A204.1 (cell line): ENCODE data around the gene CCDC27.
"Not testable (repeated sequence)": the region's sequence is repeated elsewhere in the genome, so short reads cannot be mapped to it uniquely, and the experiment has no call there.

Source experiments
- FAIRE-seq: peaks from 2 replicates; lab custom pipeline; 2012; peaks lifted over from hg19 to GRCh38; lab: Jason Lieb, UNC

Gene CCDC27

DNA sequence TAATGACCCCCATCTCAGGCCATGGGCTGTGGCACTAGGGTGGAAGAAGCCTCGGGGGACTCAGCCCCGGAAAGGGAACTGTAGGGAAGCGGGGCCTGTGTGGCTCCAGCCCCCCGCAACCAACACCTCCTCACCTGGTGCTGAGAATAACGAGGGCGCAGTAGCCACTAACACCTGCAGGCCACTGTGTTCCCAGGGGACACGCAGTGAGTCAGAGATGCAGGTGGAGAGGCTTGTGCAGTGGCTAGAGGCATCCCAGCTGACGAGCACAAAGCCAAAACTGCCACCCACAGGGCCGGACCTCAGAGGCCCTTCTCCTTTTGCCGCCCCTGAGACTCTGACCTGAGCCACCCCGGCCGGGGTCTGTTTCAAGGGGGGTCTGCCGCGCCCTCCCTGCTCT is 33.5 kb upstream of the CCDC27 start:
- FAIRE-seq, result no peak

DNA sequence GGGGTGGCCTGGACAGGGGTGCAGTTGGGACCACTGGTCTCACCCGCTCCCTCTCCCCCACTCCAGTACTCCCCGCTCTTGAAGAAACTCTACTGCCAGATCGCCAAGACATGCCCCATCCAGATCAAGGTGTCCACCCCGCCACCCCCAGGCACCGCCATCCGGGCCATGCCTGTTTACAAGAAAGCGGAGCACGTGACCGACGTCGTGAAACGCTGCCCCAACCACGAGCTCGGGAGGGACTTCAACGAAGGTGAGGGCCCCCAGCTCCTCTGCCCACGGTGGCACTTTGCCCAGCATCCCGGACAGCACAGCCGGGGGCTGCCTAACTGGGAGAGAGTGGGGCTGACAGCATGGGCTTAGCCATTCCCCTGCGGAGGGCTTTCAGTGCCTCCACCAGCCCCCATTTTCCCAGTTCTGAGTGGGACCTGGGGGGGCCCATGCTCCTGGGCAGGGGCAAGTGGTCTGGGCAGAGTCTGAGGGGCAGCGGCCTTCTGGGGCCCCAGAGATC is 30.2 kb upstream of the CCDC27 start:
- no peak for FAIRE-seq

DNA sequence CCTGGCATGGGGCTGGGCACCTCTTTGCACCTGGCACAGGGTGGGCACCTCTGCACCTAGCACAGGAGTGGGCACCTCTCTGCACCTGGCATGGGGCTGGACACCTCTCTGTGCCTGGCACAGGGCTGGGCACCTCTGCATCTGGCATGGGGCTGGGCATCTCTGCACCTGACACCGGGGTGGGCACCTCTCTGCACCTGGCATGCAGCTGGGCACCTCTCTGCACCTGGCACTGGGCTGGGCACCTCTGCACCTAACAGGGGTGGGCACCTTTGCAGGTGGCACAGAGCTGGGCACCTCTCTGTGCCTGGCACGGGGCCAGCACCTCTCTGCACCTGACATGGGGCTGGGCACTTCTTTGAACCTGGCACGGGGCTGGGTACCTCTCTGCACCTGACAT is 29.4 kb upstream of the CCDC27 start:
- no peak for FAIRE-seq

DNA sequence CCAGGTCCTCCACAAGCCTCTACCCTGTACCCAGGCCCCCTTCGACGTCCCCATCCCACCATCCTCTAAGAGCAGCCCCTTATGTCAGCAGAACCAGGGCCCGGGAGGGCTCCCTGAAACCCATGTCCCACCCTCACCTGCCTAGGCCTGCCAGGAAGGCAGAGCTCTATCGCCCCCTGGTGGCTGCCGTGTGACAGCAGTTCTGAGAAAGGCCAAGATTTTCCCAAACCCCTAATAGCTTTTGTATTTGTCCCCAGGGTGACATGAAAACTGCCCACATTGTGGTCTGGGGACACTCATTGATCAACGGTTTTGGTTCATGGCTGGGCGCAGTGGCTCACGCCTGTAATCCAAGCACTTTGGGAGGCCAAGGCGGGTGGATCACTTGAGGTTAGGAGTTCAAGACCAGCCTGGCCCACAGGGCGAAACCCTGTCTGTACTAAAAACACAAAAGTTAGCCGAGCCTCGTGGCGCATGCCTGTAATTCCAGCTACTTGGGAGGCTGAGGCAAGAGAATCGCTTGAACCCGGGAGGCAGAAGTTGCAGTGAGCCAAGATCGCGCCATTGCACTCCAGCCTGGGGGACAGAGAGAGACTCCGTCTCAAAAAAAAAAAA is 27.7 kb upstream of the CCDC27 start:
- FAIRE-seq, result not testable (repeated sequence)

DNA sequence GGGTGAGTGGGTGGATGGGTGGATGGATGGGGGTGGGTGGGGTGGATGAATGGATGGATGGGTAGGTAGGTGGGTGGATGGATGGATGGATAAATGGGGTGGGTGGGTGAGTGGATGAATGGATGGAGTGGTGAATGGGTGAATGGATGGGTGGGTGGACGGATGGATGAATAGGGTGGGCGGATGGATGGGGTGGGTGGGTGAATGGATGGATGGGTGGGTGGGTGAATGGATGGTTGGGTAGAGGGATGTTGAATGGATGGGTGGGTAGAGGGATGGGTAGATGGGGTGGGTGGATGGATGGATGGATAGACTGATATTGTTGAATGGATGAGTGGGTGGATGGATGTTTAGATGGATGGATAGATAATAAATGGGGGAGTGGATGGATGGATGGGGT is 26.9 kb upstream of the CCDC27 start:
- no peak for FAIRE-seq

DNA sequence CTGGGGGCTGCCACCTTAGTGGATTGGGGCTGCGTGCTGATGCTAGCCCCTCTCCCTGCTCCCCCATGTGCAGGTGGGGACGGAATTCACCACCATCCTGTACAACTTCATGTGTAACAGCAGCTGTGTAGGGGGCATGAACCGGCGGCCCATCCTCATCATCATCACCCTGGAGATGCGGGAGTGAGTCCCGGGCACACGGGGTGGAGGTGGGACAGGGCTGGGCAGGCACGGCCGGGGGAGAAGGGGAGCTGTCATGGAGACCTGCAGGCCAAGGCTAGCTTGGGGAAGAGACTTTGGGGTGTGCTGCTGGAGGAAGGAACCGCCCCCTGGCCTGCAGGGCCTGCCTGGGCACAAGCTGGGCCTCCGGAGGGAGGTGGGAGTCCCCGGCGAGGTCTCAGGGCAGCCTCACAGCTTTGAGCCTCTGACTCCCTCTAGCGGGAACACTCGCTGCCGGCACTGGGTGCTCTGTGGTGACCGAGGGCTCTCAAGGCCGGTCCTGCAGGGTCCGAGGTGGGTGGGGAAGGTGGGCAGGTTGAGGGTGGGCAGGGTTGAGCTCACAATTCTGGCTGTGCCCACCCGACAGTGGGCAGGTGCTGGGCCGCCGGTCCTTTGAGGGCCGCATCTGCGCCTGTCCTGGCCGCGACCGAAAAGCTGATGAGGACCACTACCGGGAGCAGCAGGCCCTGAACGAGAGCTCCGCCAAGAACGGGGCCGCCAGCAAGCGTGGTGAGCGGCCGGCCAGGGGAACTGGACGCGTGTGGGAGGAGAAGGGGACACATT is 25.0 kb upstream of the CCDC27 start:
- FAIRE-seq, result no peak

DNA sequence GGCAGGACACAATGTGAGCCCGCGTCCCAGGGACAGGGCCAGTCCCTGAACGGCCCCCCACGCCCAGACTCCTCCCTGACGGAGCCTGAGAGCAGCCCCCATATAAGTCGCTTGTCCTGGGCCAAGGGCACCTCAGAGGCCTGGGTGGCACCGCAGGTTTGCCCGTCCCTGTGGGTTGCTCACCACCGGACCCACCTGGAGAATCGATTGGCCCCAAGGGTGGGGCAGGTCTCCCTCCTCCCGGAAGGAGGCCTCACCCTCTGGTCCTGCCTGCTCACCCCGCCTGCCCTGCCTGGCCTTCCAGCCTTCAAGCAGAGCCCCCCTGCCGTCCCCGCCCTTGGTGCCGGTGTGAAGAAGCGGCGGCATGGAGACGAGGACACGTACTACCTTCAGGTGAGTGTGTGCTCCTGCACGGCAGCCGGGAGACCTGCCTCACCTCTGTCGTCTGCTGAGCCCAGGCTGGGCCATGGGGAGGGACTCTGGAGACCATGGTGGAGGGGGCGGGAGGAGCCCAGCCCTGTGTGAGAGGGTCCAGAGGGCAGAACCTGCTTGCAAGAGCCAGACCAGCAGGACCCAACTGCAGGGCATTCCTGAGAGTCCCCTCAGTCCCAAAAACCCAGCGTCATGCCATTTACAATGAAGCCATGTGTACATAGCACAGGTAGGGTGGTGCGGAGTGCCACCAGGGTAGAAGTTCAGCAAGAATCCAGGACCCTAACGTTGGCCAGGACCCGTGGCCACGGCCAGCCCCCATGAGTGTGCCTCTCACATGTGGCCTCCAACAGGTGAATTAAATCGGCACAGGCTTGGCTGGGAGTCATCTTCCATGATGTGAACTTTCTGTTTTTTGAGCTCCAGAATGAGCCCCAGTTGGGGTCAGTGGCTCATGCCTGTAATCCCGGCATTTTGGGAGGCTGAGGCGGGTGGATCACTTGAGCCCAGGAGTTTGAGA is 24.1 kb upstream of the CCDC27 start:
- no peak for FAIRE-seq

DNA sequence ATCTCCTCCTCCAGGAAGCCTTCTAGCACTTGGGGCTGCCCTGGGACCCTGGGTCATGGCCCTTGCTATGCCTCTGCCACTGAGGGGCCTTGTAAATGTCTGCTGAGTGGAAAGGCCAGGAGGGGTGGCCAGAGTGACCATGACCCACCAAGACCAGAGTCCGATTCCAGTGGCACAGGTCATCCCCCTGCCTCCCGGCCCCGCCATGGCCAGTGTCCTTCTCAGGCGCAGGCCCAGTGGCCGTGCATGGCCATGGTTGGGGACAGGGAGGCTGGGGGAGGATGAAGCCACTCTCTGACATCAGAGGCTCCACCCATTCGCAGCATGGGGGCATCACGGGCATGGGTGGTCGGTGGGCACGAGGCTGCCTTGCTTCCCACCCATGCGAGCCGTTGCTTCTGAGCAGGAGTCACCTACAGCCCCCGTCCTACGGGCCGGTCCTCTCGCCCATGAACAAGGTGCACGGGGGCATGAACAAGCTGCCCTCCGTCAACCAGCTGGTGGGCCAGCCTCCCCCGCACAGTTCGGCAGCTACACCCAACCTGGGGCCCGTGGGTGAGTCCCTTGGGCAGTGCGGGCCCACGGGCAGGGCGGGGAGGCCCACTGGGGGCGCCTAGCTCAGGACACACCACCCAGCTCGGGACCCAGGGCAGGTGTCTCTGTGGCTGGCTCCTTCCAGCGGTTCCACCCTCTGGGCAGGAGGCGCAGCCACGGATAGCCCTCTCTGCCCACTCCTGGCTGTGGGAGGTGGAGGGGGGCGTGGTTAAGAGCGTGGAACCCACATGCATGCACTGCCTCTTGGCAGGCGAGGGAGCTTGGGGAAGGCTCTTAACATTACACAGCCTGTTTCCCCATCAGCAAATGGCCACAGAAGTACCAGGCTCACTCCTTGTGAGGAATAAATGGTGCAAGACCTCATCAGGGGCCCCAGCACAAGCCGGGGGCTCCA is 22.4 kb upstream of the CCDC27 start:
- FAIRE-seq, result no peak

DNA sequence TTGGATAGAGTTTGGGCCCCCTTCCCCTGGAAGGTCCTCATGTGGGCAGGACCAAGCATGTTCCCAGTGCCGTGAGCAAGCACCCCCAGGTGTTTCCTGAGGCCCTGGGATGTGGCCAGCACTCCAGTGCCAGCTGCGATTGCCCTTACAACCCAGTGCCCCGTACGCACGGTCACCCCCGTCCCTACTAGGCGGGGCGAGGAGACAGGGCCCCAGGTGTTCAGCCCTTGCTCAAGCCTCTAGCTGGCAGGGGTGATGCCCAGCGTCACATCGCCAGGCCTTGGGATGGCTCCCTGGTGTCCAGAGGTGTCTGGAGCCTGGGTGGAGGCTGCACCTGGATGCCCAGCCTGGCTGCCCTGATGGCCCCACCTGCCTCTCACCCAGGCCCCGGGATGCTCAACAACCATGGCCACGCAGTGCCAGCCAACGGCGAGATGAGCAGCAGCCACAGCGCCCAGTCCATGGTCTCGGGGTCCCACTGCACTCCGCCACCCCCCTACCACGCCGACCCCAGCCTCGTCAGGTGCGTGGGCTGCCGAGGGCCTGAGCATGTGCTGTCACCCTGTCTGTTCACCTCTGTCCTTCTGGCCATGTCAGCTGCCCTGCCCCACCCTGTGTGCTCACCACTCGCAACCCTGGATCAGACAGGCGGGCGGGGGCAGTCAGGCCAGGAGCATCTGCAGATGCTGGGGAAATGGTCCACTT is 21.6 kb upstream of the CCDC27 start:
- no peak for FAIRE-seq

DNA sequence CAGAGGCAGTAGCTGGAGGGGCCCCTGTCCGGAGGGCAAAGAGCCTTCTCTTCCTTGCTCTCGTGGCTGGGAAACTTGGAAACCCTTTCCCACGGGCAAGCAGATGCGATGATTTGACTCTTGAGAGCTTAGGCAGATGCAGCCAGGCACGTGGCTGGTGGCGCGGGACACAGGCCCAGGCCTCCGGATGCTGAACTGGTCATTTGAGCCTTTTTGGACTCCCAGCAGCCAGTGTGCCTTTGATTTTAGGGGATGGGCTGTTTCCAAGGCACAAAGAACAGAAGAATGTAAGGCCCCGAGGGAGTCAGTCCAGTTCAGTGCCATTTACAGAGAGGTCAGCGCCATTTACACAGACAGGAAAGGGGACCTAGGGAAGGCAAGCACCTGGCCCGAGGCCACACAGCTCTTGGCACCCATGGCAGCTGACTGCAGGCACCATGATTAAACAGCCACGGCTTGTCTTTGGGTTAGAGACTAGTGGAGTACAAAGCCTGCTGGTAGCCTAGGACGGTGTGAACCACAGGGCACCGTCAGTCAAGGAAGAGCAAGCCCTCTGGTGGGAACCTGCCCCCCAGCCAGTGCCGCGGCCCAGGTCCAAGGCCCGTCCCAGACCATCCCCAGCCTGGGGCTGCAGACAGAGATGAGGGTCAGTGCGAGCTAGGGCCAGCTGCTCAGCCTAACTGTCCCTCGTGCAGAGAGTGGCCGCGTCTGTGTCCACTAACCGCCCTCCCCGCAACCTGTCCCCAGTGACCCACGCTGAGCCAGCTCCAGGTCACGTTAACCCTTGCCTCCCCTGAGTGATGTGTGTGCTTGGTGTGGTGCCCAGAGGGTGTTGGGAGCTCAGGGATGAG is 20.4 kb upstream of the CCDC27 start:
- no peak for FAIRE-seq

DNA sequence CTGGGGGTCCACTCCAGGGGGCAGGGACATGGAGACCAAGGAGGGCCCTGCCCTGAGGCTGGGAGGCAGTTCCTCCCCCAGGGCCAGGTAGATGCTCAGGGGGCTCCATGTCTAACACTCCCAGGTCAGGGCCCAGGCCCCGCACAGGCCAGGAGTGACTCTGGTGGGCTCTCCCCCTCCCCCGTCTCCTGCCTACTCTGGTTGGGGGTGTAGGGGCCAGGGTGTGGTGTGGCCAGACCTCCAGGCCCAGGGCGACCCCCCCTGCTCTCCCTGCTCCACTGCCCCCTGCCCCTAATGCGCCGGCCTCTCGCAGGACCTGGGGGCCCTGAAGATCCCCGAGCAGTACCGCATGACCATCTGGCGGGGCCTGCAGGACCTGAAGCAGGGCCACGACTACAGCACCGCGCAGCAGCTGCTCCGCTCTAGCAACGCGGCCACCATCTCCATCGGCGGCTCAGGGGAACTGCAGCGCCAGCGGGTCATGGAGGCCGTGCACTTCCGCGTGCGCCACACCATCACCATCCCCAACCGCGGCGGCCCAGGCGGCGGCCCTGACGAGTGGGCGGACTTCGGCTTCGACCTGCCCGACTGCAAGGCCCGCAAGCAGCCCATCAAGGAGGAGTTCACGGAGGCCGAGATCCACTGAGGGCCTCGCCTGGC is 19.7 kb upstream of the CCDC27 start:
- no peak for FAIRE-seq

DNA sequence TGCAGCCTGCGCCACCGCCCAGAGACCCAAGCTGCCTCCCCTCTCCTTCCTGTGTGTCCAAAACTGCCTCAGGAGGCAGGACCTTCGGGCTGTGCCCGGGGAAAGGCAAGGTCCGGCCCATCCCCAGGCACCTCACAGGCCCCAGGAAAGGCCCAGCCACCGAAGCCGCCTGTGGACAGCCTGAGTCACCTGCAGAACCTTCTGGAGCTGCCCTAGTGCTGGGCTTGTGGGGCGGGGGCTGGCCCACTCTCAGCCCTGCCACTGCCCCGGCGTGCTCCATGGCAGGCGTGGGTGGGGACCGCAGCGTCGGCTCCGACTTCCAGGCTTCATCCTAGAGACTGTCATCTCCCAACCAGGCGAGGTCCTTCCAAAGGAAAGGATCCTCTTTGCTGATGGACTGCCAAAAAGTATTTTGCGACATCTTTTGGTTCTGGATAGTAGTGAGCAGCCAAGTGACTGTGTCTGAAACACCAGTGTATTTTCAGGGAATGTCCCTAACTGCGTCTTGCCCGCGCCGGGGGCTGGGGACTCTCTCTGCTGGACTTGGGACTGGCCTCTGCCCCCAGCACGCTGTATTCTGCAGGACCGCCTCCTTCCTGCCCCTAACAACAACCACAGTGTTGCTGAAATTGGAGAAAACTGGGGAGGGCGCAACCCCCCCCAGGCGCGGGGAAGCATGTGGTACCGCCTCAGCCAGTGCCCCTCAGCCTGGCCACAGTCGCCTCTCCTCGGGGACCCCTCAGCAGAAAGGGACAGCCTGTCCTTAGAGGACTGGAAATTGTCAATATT is 19.0 kb upstream of the CCDC27 start:
- no peak for FAIRE-seq

DNA sequence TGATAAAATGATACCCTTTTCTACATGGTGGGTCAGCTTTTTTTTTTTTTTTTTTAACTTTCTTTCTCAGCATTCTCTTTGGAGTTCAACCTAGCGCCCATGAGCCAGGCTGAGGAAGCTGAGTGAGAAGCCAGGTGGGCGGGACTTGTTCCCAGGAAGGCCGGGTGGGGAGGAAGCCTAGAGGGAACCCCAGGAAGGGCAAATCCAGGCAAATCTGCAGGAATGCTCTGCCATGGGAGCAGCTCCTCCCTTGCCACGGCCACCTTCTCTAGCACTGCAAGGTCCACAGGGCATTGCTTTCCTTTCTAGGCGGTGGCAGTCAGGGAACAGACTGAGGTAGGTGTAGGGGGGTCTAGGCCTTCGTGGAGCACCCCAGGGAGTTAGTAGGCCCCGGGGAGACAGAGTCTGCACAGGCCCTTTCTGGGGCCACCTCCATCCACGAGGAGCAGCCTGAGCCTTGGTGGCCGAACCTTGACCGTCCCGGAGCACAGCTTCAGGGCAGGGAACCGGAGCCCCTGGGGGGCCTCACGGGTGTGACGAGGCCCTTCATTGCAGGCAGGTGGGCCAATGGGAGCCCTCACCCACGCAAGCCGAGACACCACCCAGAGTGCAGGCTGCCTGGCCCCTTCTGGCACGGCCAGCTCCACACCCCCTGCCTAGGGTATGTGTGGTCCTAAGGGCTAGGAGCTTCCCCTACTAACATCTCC is 18.2 kb upstream of the CCDC27 start:
- FAIRE-seq, result no peak

DNA sequence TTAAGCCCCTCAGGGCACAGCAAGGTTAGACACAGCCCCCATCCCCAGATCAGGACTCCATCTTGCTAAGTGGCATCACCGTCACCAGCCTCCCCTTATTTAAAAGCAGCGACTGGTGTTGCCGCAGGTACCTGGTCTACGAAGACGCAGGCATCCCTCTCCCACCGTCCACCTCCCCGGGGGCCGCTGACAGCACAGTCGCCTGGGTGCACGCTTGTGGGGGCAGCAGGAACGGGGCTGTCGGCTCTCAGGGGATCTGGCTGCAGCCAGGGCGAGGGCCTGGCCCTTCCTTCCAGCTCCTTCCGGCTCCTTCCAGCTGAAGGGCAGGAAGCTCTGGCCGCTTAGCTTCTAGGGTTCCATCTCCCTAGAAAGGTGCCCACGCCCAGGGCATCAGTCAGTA is 17.6 kb upstream of the CCDC27 start:
- no peak for FAIRE-seq

DNA sequence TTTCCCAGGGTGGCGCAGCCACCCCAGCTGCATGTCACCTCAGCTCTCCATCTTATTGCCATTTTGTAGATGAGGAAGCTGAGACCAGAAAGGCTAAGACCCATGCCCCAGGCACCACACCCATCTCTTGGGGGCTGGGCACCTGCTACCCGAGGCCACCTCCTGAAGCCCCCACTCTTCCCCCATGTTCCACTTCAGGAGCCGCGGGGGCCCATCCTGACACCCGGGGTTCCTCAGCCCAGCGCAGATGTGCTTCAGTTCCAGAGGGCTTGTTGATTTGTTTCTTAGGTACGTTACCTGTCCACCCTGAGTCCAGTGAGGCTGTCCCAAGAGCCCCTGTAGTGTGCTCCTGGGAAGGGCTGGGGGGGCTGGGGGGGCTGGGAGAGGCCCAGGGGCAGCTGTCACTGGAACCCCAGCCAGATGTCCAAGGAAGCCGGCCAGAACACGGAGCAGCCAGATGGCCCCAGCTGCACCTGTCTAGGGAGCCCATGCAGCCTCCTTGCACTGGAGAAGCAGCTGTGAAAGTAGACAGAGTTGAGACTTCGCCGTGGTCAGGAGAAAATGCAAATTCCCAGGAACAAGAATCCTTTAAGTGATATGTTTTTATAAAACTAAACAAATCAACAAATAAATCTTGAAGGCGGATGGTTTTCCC is 17.1 kb upstream of the CCDC27 start:
- FAIRE-seq, result no peak

DNA sequence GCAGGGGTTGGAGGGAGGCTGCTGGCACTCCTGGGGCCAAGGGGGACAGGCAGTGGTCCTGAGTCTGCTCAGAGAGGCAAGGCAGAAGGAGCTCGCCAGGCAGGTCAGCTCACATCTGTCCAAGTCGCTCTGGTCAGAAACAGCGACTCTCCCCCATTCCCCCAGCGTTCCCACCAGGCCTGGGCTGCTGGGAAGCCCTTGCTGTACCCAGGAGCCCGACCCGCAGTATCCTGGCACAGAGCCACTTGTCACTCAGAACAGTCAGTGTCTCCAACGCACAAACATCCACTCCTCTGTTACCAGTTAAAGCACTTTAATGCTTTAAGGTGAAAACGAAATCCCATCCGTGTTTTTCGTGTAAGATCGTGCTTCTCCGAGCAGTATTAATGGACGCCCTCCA is 16.6 kb upstream of the CCDC27 start:
- no peak for FAIRE-seq

DNA sequence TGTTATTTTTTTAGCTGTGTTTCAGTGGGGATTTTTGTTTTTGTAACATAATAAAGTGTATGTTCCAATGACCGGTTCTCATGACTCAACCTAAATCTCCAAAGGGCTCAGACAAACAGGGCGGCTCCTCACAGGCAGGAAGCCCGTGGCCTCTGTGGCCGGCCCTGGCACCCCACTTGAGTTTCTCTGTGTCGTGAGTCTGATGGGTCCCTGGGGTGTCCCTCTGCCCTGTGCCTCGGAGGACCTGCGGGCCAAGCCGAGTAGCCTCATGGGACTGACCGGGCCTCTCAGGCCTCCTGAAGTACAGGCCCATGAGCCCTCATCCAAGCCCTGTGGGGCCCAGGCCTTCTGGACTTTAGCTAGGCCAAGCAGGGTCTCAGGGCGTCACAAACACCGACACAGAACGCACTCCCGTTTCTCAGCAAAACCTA is 16.1 kb upstream of the CCDC27 start:
- no peak for FAIRE-seq
